Fibroblast of the conjunctiva (primary cell): ENCODE data around the gene OSR1.

Experiments used
- DNase-seq: peaks from one replicate; pipeline ENCODE4 v3.0.0-alpha.2; 2010; ENCODE audit warnings: low read depth

Gene OSR1

DNA sequence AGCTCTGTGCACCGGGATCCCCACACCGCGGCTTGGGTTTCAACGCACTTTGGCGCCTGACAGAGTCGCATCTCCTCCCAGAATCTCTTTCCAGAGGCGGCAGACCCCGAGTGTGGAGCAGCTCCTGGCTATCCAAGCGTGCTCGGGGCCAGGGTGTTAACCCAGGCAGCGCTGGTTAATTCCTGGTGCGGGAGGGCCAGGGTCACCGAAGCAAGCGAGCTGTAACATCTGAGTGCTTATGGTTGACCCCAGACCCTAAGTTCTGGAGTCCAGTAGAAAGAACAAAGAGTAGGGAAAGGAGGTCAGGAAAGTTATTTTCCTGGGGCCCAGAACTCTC, 566 bp upstream of the OSR1 start:
- no peak for DNase-seq

DNA sequence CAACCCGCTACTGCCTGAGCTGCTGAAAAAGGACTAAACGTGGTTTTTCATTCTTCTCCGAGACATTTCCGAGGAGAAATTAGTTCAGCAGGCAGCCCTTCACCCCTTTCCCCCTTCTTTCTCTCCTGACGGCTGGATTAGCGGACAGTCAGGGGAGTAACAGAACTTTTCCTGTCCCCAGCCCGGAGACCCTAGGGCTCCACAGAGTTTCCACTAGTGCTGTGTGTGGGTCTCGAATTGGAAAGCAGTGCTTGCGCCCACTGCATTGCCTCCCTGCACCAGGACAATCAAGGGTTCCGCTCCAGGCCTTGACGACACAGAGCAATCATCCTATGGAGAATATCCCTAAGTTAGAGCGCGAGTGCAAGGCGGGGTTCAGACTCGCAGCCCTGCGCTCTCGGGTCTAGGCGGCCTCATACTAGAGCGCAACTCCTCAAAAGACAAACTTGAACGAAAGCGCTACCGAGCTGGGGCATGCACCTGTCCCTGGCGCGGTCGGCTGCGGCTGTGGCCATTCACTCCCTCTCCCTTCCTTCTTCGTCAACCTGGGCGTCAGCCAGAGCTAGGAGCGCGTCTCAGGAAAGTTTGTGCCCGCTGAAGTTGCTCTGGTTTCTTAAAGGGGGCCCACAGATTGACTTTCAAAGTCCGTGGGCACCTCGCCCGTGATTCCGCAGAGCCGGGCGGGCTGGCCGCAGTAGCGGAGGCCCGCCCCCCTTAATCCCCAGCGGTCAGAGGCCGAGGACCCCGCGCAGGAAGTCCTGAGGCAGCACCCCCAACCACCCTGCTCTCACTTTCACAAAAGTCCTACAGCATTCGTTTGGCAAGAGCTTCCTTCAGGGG, 801 bp downstream of the OSR1 start:
- no peak for DNase-seq

DNA sequence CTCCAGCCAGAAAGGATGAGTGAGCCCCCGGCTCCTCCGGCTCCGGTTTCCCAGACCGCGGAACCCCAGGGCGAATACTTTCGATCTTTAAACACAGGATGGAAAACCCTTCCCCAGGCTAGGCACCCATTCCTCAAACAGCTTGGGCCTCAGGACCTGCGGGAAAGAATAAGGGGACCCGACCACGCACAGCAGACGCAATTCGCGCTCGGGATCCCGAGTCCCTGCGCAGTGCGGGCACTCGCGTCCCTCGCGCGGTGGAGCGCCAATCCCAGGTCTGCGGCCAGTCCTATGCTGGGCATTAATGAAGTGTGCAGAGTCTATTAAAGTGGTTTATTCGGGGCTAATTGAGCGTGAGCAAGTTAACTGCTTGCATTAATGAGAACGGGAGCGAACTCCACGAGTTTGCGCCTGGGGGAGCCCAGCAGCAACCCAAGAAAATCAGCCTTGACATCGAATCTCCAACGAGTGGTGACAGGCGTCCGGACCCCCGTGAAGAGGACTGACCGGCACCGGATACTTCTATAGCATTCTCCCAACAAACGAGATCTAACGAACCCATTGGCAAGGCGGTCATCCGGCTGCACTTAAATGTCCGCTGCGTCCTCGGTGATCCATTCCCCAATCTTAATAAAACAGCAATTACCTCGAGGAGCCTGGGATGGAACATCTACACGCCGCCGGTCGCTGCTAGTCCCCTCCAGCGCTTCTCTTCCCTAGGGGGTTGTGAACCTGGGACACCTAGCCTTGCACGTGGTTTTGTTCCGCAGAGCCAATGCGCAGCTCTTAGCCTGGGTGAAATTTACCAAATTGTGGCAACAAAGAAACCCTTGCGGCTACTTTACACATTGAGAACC, 1.6 kb downstream of the OSR1 start:
- no peak for DNase-seq

DNA sequence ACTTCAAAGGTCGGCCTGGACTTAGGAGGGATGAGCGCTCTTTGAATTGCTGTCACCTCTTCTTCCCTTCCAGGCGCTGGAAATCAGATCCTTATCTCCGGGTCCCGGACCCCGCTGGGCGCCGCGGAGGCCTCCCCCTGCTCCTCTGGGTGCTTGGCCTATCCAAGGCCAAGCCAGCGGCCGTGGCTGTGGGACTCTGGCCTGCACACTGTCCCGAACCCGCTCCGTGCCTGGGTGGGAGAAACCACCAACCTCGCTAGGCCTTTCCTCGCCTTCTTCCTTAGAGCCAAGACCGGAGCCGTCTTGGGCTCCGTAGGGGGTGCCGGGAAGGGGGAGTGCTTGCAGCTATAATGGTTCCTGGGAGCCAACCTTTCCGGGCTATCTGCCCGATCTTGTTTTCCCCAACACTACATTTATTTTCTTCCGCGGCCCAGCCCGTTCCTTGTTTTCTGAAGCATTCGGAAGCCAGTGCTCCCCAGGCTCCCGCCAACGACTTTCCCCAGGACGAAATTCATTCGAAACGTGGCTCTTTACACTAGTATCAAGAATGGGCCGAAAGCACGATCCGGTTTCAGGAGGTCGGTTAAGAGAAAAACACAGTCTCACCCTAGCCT, 2.4 kb downstream of the OSR1 start:
- no peak for DNase-seq

DNA sequence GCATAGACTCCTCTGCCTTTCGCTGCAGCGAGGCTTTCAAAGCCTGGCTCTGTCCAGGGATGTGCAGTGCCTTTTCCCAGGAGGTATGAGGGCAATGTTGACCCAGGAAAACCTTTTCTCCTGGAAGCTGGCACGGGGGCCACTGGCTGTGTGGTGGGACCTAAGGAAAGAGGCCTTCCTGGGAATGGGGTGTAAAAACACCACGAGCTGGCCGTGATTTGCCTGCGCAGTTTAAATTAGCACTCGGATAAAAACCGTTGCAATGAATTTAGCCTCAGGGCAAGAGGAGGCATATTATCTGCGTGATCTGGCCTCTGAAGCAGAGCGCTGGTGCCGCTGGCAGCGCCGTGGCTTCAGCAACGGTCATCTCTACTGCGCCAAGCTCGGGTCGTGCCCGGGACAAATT, 3.0 kb downstream of the OSR1 start:
- DNase-seq = no peak

DNA sequence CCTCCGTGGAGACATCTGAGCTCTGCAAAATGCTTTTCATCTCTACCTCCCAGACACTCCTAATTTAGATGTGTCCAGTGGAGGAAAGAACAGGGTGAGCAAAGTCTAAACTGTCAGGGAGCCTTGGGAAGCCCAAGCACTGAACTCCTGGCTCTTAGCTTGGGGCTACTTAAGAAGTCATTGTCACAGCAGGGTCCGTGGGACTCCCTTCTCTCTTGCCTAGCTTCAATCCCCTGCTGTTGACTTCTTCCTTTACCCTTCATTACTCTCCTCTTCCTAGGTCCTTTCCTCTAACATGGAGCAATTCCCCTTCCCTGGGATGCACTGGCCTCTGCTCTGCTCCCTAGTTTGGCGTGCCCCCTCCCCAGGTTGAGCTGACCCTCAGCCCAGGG, 3.4 kb downstream of the OSR1 start:
- no peak for DNase-seq

DNA sequence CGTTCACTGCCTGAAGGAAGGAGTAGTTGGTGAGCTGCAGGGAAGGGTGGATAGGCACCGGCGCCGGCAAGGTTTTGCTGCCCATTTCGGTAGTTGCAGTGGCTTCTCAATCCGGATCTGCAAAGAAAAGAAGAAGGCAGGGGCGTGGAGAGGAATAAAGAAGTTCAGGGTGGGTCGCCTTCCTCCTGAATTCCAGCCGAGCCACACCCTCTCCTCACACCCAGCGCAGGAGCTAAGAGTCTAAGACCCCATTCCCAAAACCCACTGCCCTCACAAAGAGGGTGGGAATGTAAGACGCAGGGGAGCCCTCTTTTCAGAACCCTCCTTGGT, 4.7 kb downstream of the OSR1 start:
- no peak for DNase-seq

DNA sequence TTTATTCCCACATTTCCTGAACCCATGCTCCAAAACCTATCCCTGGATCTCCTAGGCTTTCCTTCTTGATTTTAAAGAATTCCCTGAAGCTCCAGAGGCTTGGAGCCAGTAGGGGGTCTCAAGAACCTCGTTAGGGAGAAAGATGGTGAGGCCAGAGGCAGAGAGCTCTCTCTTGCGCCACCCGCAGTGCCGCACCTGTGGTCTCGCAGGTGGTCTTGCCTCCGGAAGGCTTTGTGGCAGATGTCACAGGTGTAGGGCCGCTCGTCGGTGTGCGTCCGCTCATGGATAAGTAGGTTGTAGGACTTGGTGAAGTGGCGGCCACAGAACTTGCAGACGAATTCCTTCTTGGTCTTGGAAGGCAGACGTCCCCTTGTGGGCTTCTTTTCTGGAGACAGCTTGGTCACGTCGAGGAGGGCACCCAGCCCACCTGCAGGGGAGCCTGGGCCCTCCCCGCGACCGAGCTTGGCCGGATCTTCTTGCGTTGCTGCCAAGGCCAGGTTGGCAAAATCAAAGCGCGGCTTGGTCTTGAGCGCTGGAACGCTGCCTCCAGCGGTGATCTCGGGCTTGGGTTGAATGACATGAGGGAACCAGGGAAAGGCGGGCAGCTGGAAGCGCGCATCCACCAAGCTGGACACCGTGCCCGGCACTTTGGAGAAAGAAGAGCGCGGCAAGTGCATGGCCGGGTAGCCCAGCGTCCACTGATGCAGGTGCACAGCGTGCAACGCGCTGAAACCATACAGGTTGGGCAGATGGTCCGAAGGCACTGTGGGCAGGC, 5.3 kb downstream of the OSR1 start:
- no peak for DNase-seq

DNA sequence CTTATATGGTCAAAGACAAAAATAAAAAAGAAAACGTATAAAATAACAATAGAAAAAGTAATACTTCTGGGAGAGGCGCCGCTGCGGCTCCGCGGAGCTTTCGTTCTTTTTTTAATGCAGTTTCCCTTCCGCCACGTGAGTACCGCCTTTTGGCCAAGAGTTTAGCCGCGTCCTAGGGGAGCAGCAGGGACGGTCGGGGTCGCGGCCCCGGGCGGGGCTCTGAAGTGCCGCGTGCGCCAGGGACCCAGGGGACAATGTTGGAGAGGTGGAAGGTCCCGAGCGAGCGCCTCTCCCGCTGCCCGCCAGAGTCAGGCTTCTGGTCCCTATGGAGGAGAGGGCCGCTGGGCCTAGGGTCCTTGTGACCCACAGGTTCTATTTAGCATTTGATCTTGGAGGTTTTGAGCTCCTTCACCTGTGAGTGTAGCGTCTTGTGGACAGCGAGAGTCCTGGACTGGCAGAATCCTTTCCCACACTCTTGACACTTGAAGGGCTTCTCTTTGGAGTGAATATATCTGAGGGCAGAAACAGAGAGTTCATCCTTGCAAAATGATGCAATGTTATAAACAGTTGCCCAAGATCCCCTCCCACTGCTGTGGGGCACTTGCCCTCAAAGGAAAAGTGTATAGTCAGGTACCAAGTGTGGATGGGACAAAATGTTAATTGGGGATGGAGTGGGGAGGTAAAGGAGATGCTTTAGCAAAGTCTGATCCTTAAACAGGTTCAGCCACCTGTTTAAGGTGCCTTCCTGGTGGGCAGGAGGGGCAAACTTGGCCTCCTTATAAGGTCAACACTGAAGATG, 6.3 kb downstream of the OSR1 start:
- no peak for DNase-seq

DNA sequence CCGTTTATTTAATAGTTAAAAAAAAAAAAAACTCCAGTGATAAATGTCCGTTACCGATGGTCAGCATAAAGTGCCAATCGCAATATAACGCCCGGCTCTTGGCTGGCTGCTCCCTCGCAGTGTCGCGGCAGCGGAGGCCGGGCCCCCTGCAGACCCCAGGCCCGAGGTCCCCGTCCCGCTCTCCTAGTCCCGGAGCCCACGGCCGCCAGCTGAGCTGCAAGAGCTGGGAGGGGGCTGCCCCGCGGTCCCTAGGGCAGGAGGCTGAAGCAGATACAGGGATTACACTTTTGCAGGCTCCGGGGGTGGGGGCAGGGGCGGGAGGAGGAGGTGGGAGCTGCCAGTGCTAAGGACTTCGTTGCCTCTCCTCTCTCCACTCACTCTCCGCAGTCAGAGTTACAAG, 6.9 kb downstream of the OSR1 start:
- DNase-seq = no peak

DNA sequence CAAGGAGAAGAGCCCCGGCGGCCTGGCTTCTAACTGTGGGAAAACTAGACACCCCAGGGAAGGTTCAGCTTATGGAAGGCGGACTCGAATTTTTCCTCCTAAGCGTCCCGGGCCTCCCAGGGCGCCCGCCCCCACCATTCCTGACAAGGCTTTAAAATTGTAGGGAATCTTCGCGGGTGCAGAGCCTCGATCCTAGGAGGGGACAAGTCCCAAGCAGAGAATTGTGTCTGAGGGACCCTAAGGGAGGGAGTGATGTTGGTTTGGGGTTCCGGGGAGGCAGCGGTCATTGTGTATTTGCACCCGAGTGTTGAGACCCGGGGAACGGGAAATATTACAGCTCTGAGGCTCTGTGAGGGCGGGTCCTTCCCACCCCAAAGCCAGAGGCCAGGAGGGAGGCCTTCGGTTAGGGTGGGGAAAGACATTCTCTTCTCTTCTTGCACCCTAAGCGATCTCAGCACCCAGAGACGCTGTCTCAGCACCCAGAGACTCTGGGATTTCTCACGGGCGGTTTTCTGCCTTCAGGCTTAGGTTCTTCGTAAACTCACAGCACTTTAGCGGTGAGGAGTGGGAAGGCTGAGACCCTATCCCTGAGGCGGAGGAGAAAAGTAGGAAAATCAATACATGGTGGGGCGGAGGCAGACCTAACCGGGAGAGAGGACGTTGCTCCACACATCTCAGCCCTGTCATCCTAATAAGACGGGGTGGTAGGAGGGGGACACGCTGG, 7.6 kb downstream of the OSR1 start:
- no peak for DNase-seq

DNA sequence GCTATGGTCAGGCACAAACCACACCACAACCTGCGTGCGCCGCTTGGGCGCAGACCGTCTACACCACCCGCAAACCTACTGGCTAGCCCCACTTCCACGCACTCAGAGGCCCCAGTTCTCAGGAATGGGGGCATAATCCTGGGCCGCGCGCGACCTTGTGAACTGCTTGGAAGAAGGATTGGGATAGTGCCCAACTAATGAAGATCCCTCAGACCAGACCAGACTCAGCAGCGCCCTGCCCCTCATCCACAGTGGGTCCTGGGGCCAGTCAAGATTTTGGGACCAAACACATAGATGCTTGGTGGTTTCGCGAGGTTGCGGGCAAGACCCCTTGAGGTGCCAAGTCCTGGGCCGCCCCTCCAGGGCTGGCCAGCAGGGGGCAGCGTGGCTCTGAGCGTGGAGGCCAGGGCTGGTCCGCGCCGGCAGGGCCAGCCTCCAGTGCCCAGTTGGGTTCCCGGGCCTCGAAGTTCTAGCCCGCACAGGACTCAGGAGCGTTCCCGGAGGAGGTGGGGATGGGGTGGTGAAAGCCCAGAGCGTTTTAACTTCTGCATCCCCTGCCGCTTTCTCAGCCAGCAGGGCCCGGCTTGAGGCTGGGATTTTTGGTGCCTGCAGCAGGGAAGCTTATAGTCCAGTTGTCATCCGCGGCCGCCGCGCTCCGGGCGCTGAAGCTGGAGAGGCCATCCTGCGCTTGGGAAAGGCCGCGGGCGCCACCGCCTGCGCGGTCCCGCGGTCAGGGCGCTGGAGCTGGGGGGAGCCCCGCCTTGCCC, 8.3 kb downstream of the OSR1 start:
- DNase-seq = no peak

DNA sequence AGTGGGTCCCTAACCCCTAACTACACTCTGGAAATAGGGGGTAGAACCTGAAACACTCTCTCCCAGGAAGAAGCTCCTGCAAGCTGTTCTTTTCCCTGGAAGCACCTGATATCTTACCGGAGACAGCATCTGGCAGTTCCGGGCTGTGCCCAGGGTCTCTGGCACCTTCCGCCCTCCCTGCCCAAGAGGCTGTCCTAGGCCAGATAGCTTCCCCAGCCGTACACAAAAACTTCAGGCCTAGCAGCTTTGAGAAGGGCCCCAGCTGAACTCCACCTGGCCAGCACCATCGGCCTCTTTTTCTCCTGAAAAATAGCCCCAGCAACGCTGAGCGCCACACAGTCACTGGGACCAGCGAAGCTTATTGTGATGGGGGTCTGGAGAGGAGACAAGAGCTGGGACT, 9.7 kb downstream of the OSR1 start:
- DNase-seq = no peak

DNA sequence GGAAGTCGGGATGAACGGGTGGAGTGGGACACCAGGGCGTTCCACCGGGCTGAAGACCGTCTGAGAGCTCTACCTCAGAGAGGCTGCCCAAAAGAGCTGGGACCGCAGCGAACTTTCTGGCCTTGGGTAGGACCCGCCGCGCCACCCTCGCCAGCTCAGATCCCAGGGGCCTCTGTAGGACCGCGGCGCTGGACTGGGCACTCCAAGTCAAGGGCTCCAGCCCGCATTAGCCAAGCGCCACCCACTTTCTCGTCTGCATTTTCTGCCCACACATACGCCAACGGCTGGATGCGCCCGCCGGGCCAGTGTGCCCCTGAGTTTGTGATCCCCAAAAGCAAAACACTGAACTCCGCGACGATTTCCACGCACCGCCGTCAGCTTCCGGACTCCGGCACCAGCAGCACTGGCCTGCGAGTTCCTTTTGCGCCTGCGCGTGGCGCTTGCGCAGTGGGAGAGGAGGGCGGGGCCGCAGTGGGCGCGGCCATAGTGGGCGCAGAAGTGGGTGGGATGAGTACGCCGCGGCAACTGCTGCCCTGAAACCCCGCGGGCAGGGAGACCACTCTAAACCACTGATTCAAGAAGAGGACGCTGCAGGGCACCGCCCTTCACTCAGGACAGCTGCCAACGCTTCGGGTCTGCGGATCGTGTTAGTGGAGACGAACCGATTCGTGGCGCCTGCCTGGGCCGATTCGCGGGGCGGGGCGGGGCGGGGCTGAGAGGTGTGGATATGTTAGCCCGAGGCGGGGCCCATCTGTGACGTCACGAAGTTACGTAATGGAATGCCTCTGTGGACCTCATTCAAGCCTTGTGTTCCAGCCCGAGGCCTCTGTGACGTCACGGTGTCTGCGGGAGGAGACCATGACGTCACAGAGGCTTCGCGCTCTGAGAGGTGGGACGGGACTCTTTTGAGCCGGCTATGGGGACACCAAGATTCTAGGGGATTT, 10.5 kb downstream of the OSR1 start:
- peak; percentile 95 for DNase-seq

DNA sequence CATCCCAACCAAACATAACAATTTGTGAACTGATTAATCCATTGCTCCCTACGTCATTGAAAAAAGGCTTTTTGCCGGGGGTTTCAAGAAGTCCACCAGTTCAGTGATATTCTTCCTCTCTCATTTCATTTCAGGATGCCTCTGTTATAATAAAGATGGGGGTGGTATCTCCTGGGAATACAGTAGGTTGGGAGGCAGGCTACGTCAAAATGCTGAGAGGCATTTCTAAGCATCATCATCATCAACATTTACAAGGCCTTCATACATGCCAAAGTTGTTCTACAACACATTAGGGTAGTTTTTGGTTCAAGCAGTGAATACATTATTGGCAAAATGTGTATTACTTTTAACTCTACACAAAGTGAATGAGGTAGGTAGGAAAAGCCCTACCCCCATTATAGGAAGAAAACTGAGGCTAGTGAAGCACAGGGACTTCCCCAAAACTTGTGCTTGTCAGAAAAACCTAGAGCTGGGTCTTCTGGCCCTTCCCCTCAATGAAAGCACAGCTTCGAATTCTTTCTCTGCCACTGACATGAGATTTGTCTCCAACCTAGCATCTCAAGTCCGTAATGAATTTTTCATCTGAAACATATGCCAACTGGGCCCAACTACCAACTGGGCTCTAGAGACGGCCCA, 11.3 kb downstream of the OSR1 start:
- DNase-seq = no peak

DNA sequence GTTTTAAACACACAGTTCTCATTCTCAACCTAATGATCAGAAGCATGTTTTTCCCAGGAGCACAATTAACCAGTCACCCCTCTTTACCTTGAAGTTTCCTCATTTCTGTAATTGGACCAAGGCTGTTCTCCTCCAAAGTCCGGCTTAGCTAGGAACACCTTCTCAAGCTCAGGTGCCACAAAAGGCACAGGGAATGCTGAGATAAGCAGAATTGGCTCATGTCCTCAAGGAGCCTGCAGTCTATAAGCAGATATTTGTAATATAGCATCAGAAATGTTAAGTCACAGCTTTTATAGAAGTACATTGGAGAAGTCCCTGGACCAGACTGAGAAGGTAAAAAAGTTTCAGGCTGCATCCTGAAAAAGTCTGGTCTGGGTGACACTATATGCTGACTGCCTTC, 20.7 kb downstream of the OSR1 start:
- no peak for DNase-seq

DNA sequence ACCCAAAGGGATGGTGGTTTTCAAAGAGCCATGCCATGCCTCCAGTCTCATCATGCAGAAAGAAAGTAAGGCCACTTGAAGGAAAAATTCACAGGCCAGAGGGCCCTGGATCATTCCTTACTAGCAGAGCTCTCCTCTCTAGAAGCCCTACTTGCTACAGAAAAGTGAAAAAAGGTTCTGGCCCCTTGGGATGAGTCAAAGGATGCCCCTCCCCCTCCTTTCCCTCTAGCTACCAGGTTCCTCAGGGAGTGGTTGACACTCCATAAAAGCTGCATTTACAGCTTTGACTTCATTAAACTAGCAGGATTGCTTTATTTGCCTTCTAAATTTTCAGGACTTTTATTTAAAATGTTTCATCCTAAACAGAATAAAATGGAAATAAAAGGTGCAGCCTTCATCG, 21.2 kb downstream of the OSR1 start:
- DNase-seq = no peak

DNA sequence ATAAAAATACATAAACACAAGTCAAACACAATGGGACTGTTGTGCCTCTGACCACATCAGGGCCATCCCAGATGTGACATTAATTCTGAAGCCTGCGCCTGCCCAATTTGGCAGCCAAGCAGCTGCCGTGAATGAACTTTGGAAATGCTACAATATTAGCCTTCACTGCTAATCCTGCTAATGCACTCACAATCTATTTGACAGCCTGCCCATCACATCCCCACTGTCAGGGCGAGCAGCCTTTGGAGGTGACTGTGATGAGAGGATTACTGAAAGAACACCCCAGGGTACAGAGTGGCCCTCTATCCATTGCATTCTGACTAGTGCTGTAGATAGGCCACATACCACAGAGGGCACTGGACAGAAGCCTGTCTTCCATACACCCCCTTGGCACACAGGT, 21.6 kb downstream of the OSR1 start:
- no peak for DNase-seq

DNA sequence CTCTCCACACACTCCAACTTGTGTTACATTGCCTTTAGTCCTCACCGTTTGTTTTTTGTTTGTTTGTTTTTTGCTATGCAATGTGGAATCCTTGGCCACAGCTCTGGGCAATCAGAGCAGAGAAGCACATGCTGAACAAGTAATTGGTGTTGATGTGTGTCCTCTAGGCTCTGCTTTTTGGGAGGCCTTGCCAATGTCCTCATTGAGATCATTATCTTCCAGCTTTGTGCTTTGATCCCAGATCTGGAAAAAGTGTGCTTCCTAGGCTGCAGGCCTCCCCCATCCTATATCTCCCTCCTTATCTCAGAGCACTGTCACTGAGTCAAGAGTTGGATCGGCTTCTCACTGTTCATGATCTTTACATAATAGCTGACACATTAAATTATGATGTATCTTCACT, 25.9 kb downstream of the OSR1 start:
- DNase-seq = no peak
